Esophagus squamous epithelium (tissue), 5 donors: ENCODE data around the gene ATP6V0C. TPM values are rescaled to one million over a fixed set of nuclear protein-coding genes. Genes with fewer than 3 reads are reported as not detected.

ENCODE experiments used
- DNase-seq: peaks from one replicate; lab custom pipeline; 2025; lab: John Stamatoyannopoulos, UW
- H3K27ac ChIP-seq, 4 donors: fragments of 200-600 bp; sonication (generic); one replicate each; pipeline ENCODE4 v1.5.1; 2016 to 2019; ENCODE audit warnings: mild to moderate bottlenecking in 1 of 4
- H3K27me3 ChIP-seq, 4 donors: fragments of 200-600 bp; sonication (generic); 1 replicate in 3 of 4; 2 replicates in 1 of 4; pipeline versions ENCODE4 v1.5.1 to v1.6.0; 2017 to 2021; ENCODE audit warnings: antibody characterized with exemption in 1 of 4
- H3K36me3 ChIP-seq, 3 donors: fragments of 200-600 bp; sonication (generic); one replicate each; pipeline ENCODE4 v1.5.1; 2016 to 2019
- H3K4me1 ChIP-seq, 3 donors: fragments of 200-600 bp; sonication (generic); one replicate each; pipeline ENCODE4 v1.5.1; 2017 to 2019
- H3K4me3 ChIP-seq, 4 donors: fragments of 200-600 bp; sonication (generic); 1 replicate in 3 of 4; 2 replicates in 1 of 4; pipeline ENCODE4 v1.5.1; 2016 to 2019; ENCODE audit warnings: mild to moderate bottlenecking in 2 of 4, moderate library complexity in 1 of 4
- H3K9me3 ChIP-seq, 3 donors: fragments of 200-600 bp; sonication (generic); one replicate each; pipeline ENCODE4 v1.5.1; 2016 to 2019
- CTCF ChIP-seq, 6 experiments: fragments of 450-650 bp in 4 of 6; fragments of 200-600 bp in 2 of 6; sonication (generic) in 2 of 6; IDR thresholded peaks; one replicate each; pipeline ENCODE4 v1.5.1; 2016 to 2019; ENCODE audit warnings: antibody characterized with exemption in 6 of 6, mild to moderate bottlenecking in 4 of 6, moderate library complexity in 4 of 6
- POLR2A ChIP-seq, 4 donors: fragments of 450-650 bp; IDR thresholded peaks; one replicate each; pipeline ENCODE4 v1.6.1; 2017; ENCODE audit warnings: antibody characterized with exemption in 4 of 4, mild to moderate bottlenecking in 4 of 4, moderate library complexity in 3 of 4
- WGBS, 2 donors: methylation state at CpG; one replicate each; pipeline ENCODE4 v1.1.5; 2018; 5-methylcytosine and 5-hydroxymethylcytosine counted together
- intact Hi-C: fragments of 100-400 bp; cut with DNase I; formaldehyde crosslinking; loops from one replicate; pipeline ENCODE4 v1.15.0; 2022
- total RNA-seq, 4 donors: library from RNA; depleted of rRNA; stranded (reverse); fragments of >200 nt; gene quantifications; one replicate each; pipeline ENCODE4 v1.1.0, GENCODE V29; 2016
- donor health status: DM: yes; HTN: yes; CAD: no.

The ATP6V0C gene
- total RNA-seq, 4 donors from 2014 or later: 70.8 to 196 (median 125) TPM

- no peak overlapping the region for H3K4me3 ChIP-seq
- TF ChIP-seq CTCF (IDR thresholded peaks at IDR 0.05) (no peak), POLR2A (IDR thresholded peaks at IDR 0.05) (no peak)
- no peaks in the 10 kb centered on the region for H3K36me3 ChIP-seq
- WGBS, 2 donors: 74 to 77% methylated on average over 6 of the region's 7 CpGs
- no peaks in the 10 kb centered on the region for H3K27me3 ChIP-seq
- H3K27ac ChIP-seq: no peak overlapping the region
- H3K9me3 ChIP-seq: no peaks in the 10 kb centered on the region
- peaks cover 0 to 42% (median 4%) of the 10 kb centered on the region in 3 donors for H3K4me1 ChIP-seq
- intact Hi-C loops: no loop called here
- no peak for DNase-seq
Observed at GRCh38 chr16:2481676-2482075, 32.1 kb upstream of the ATP6V0C start.

- H3K27ac ChIP-seq: peak overlapping the region; percentile 25 to 70 (median 50)
- no peaks in the 10 kb centered on the region for H3K9me3 ChIP-seq
- no peaks in the 10 kb centered on the region for H3K36me3 ChIP-seq
- H3K27me3 ChIP-seq: no peaks in the 10 kb centered on the region
- TF ChIP-seq CTCF (IDR thresholded peaks at IDR 0.05) (no peak), POLR2A (IDR thresholded peaks at IDR 0.05) (no peak)
- DNase-seq: no peak
- 72 to 82% methylated on average over 9 to 10 of the region's 13 CpGs for WGBS, 2 donors
- H3K4me3 ChIP-seq: no peak overlapping the region
- peaks cover 0 to 48% (median 7%) of the 10 kb centered on the region in 3 donors for H3K4me1 ChIP-seq
- intact Hi-C loops: no loop called here
Observed at GRCh38 chr16:2482249-2482648, 31.5 kb upstream of the ATP6V0C start.

GRCh38 chr16:2482708-2483534 lies 30.8 kb upstream of the ATP6V0C start:
- H3K4me3 ChIP-seq: peak overlapping the region in 2 of 4 donors; percentile 11 to 31
- H3K27ac ChIP-seq: peak overlapping the region; percentile 25 to 70 (median 50)
- H3K36me3 ChIP-seq: no peaks in the 10 kb centered on the region
- DNase-seq: no peak
- H3K9me3 ChIP-seq: no peaks in the 10 kb centered on the region
- intact Hi-C loops: no loop called here
- no peaks in the 10 kb centered on the region for H3K27me3 ChIP-seq
- H3K4me1 ChIP-seq: peaks cover 0 to 55% (median 7%) of the 10 kb centered on the region in 3 donors
- no peak for TF ChIP-seq POLR2A (IDR thresholded peaks at IDR 0.05)
- TF ChIP-seq CTCF (IDR thresholded peaks at IDR 0.05): no peak
- 68 to 69% methylated on average over 18 to 23 of the region's 32 CpGs for WGBS, 2 donors

GRCh38 chr16:2483939-2484897 lies 29.5 kb upstream of the ATP6V0C start:
- Histone ChIP-seq H3K4me3 (no peak overlapping the region), H3K36me3 (no peaks in the 10 kb centered on the region), H3K4me1 (peaks cover 0 to 57% (median 7%) of the 10 kb centered on the region in 3 donors), H3K27ac (peak overlapping the region in 1 of 4 donors; percentile 70), H3K27me3 (no peaks in the 10 kb centered on the region), H3K9me3 (no peaks in the 10 kb centered on the region)
- TF ChIP-seq POLR2A (IDR thresholded peaks at IDR 0.05): no peak
- TF ChIP-seq CTCF (IDR thresholded peaks at IDR 0.05): no peak
- 84 to 87% methylated on average over 13 to 16 of the region's 16 CpGs for WGBS, 2 donors
- DNase-seq: no peak
- intact Hi-C loops: no loop called here
